NT2/D1 (cell line): ENCODE results near the gene SLC39A11.
"Not testable (repeated sequence)": the region's sequence is repeated elsewhere in the genome, so short reads cannot be mapped to it uniquely, and the experiment has no call there.

Source experiments
- DNase-seq: peaks from one replicate; pipeline ENCODE4 v3.0.0-alpha.2; 2011; ENCODE audit warnings: low read depth, low spot score
- H3K27me3 ChIP-seq: 2 replicates; pipeline ENCODE4 v1.6.0; 2011; ENCODE audit warnings: mild to moderate bottlenecking; ENCODE audit not compliant: insufficient read length, insufficient read depth
- H3K36me3 ChIP-seq: 2 replicates; pipeline ENCODE4 v1.6.1; 2011; ENCODE audit warnings: mild to moderate bottlenecking, low read length, mixed read lengths; ENCODE audit not compliant: insufficient read depth, insufficient read length
- H3K4me1 ChIP-seq: 2 replicates; pipeline ENCODE4 v1.5.1; 2011; ENCODE audit not compliant: insufficient read depth, insufficient read length
- H3K4me3 ChIP-seq: 2 replicates; pipeline ENCODE4 v1.5.1; 2011; ENCODE audit warnings: low read depth; ENCODE audit not compliant: insufficient read length
- H3K9ac ChIP-seq: 2 replicates; pipeline ENCODE4 v1.6.0; 2011; ENCODE audit warnings: low read depth; ENCODE audit not compliant: insufficient read length
- H3K9me3 ChIP-seq: 2 replicates; pipeline ENCODE4 v1.5.1; 2011; ENCODE audit warnings: mild to moderate bottlenecking, low read length; ENCODE audit not compliant: insufficient read depth
- SUZ12 ChIP-seq: IDR thresholded peaks from 2 replicates; pipeline ENCODE4 v1.6.1; 2011; ENCODE audit not compliant: insufficient read length, insufficient read depth; ENCODE audit errors: extremely low read depth
- YY1 ChIP-seq: IDR thresholded peaks from 2 replicates; pipeline ENCODE4 v1.6.1; 2011; ENCODE audit not compliant: insufficient read length, insufficient read depth
- ZNF274 ChIP-seq: IDR thresholded peaks from 2 replicates; pipeline ENCODE4 v1.6.1; 2011; ENCODE audit warnings: mild to moderate bottlenecking, low read depth, low read length

Gene SLC39A11

GRCh38 chr17:73105431-73105830 is 12.9 kb upstream of the SLC39A11 start:
- Histone ChIP-seq H3K9me3 (no peaks in the 10 kb centered on the region), H3K4me1 (peaks cover 2% of the 10 kb centered on the region), H3K4me3 (no peak overlapping the region), H3K9ac (no peak overlapping the region), H3K27me3 (no peaks in the 10 kb centered on the region), H3K36me3 (no peaks in the 10 kb centered on the region)
- no peak for TF ChIP-seq ZNF274
- TF ChIP-seq SUZ12: no peak
- no peak for TF ChIP-seq YY1
- DNase-seq: no peak

GRCh38 chr17:73104450-73104849 is 12.0 kb upstream of the SLC39A11 start:
- DNase-seq: no peak
- Histone ChIP-seq H3K4me3 (no peak overlapping the region), H3K4me1 (no peaks in the 10 kb centered on the region), H3K27me3 (no peaks in the 10 kb centered on the region), H3K36me3 (no peaks in the 10 kb centered on the region), H3K9ac (no peak overlapping the region), H3K9me3 (no peaks in the 10 kb centered on the region)
- TF ChIP-seq YY1 (no peak), SUZ12 (no peak), ZNF274 (no peak)

- no peaks in the 10 kb centered on the region for H3K27me3 ChIP-seq
- H3K4me3 ChIP-seq: no peak overlapping the region
- no peak for TF ChIP-seq YY1
- TF ChIP-seq ZNF274: no peak
- TF ChIP-seq SUZ12: no peak
- no peaks in the 10 kb centered on the region for H3K4me1 ChIP-seq
- H3K9me3 ChIP-seq: no peaks in the 10 kb centered on the region
- no peaks in the 10 kb centered on the region for H3K36me3 ChIP-seq
- no peak overlapping the region for H3K9ac ChIP-seq
- DNase-seq: no peak
Measured at GRCh38 chr17:73103641-73104335, 11.3 kb upstream of the SLC39A11 start.

- no peaks in the 10 kb centered on the region for H3K36me3 ChIP-seq
- no peaks in the 10 kb centered on the region for H3K27me3 ChIP-seq
- no peaks in the 10 kb centered on the region for H3K4me1 ChIP-seq
- no peak overlapping the region for H3K4me3 ChIP-seq
- H3K9me3 ChIP-seq: no peaks in the 10 kb centered on the region
- no peak for DNase-seq
- TF ChIP-seq SUZ12 (no peak), YY1 (no peak), ZNF274 (no peak)
- no peak overlapping the region for H3K9ac ChIP-seq
Measured at GRCh38 chr17:73101031-73101430, 8.5 kb upstream of the SLC39A11 start.

GRCh38 chr17:73100363-73100762 is 7.9 kb upstream of the SLC39A11 start:
- no peak overlapping the region for H3K9ac ChIP-seq
- no peaks in the 10 kb centered on the region for H3K4me1 ChIP-seq
- peaks cover 4% of the 10 kb centered on the region for H3K27me3 ChIP-seq
- no peak for DNase-seq
- H3K9me3 ChIP-seq: no peaks in the 10 kb centered on the region
- no peaks in the 10 kb centered on the region for H3K36me3 ChIP-seq
- H3K4me3 ChIP-seq: no peak overlapping the region
- TF ChIP-seq YY1 (no peak), SUZ12 (no peak), ZNF274 (no peak)

GRCh38 chr17:73099511-73099910 is 7.0 kb upstream of the SLC39A11 start:
- no peaks in the 10 kb centered on the region for H3K36me3 ChIP-seq
- no peak for DNase-seq
- no peak overlapping the region for H3K4me3 ChIP-seq
- no peaks in the 10 kb centered on the region for H3K4me1 ChIP-seq
- H3K9ac ChIP-seq: no peak overlapping the region
- H3K27me3 ChIP-seq: peaks cover 5% of the 10 kb centered on the region
- H3K9me3 ChIP-seq: no peaks in the 10 kb centered on the region
- TF ChIP-seq ZNF274 (no peak), SUZ12 (no peak), YY1 (no peak)

- Histone ChIP-seq H3K9ac (no peak overlapping the region), H3K27me3 (peaks cover 5% of the 10 kb centered on the region), H3K36me3 (no peaks in the 10 kb centered on the region), H3K4me3 (no peak overlapping the region), H3K9me3 (no peaks in the 10 kb centered on the region), H3K4me1 (no peaks in the 10 kb centered on the region)
- no peak for DNase-seq
- no peak for TF ChIP-seq ZNF274
Measured at GRCh38 chr17:73098919-73099318, 6.4 kb upstream of the SLC39A11 start.

- H3K9ac ChIP-seq, DNase-seq, H3K9me3 ChIP-seq, H3K4me3 ChIP-seq, H3K4me1 ChIP-seq, H3K36me3 ChIP-seq, H3K27me3 ChIP-seq: not testable (repeated sequence)
Measured at GRCh38 chr17:73097973-73098765, 5.7 kb upstream of the SLC39A11 start.
